Ectodermal cell (in vitro differentiated cells): Measurements from ENCODE around the gene TNFRSF25.
"Not testable (repeated sequence)": the region's sequence is repeated elsewhere in the genome, so short reads cannot be mapped to it uniquely, and the experiment has no call there.

ENCODE experiments used
- H3K27ac ChIP-seq: 2 replicates; pipeline ENCODE4 v1.7.0; 2013; ENCODE audit warnings: mild to moderate bottlenecking, low read depth, low read length; ENCODE audit not compliant: insufficient read depth, poor library complexity, severe bottlenecking
- H3K27me3 ChIP-seq: 2 replicates; pipeline ENCODE4 v1.7.0; 2013; ENCODE audit warnings: mild to moderate bottlenecking, low read length; ENCODE audit not compliant: insufficient read depth, control insufficient read depth, poor library complexity, severe bottlenecking
- H3K36me3 ChIP-seq: one replicate; pipeline ENCODE4 v1.7.0; 2013; ENCODE audit warnings: low read length; ENCODE audit not compliant: control insufficient read depth, insufficient read depth
- H3K4me1 ChIP-seq: one replicate; pipeline ENCODE4 v1.7.0; 2013; ENCODE audit warnings: low read length; ENCODE audit not compliant: control insufficient read depth, insufficient read depth
- H3K4me3 ChIP-seq: 2 replicates; pipeline ENCODE4 v1.7.0; 2013; ENCODE audit warnings: low read depth, low read length, control low read depth; ENCODE audit not compliant: insufficient read depth
- H3K9me3 ChIP-seq: 2 replicates; pipeline ENCODE4 v1.7.0; 2013; ENCODE audit warnings: mild to moderate bottlenecking, low read length, moderate library complexity; ENCODE audit not compliant: control insufficient read depth
- WGBS, 2 experiments: methylation state at CpG; one replicate each; pipeline ENCODE4 v1.1.7; 2013; ENCODE audit warnings: missing lambda C conversion rate in 2 of 2; 5-methylcytosine and 5-hydroxymethylcytosine counted together

The TNFRSF25 gene

DNA sequence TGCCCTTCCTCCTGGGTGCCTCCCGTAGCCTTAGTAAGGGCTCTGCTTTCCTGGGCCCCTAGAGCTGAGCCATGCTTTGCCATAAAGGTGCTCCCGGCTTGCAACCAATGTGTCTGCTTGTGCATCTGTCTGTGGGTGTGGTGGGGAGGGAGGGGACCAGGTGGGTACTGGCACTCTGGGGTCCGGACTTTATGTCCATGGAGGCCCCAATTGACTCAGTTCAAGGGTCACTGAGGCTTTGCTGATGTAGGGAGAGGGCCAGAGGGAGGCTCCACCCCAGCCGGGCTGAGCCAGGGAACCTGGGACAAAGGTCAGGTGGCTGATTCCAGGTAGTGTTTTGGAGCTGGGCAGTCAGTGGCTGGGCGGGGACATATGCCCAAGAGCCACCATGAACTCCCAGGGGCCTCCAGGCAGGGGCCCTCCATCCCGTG is 15.0 kb downstream of the TNFRSF25 start:
- H3K9me3 ChIP-seq = no peaks in the 10 kb centered on the region
- no peak overlapping the region for H3K27ac ChIP-seq
- no peak overlapping the region for H3K4me3 ChIP-seq
- WGBS, 2 experiments = 91 to 92% methylated on average over 6 of the region's 6 CpGs
- H3K27me3 ChIP-seq = peaks cover 90% of the 10 kb centered on the region
- H3K36me3 ChIP-seq = no peaks in the 10 kb centered on the region
- peaks cover 35% of the 10 kb centered on the region for H3K4me1 ChIP-seq

DNA sequence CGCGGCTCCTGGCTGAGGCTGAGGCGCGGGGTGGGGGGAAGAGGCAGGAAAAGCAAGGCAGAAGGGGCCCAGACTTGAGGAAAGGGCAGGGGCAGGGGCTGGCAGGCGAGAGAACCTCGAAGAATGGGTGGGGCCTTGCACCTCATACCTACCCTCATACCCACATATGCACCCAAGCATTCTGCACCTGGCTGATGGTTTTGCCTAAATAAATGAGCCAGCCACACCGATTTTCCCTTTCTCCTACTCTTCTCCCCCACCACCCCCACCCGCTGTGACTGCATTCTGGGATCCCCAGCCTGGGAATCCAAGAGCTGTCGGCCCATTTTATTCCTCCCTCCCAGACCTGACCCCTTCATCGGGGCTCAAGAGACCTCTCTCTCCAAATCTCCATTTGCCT is 15.5 kb downstream of the TNFRSF25 start:
- not testable (repeated sequence) for H3K9me3 ChIP-seq, H3K27ac ChIP-seq, H3K4me3 ChIP-seq, H3K36me3 ChIP-seq
- WGBS, 2 experiments = 66 to 70% methylated on average over 10 of the region's 10 CpGs
- peaks cover 86% of the 10 kb centered on the region for H3K27me3 ChIP-seq
- peaks cover 37% of the 10 kb centered on the region for H3K4me1 ChIP-seq

DNA sequence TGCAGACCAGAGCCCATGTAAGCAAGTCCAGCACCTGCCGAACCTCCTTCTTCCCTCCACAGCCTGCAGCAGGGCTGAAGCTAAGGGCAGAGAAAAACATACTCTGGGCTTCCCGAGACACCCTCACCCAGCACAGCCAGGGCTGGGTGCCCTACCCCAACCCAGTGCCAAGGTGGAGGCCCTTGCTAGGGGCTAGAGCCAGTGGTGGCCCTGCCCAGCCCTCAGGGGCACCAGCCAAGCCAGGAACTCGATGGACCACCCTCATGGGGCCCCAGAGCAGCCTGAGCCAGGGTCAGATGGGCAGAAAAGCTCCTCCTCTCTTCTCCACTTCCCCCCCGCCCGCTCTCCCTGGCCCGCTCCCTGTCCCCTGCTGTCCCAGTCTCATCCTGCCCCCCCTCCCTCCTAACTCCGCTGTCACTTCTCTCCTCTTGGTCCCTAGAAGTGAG is 15.9 kb downstream of the TNFRSF25 start:
- H3K36me3 ChIP-seq = no peaks in the 10 kb centered on the region
- H3K27me3 ChIP-seq = peaks cover 81% of the 10 kb centered on the region
- H3K9me3 ChIP-seq = no peaks in the 10 kb centered on the region
- no peak overlapping the region for H3K4me3 ChIP-seq
- H3K4me1 ChIP-seq = peaks cover 37% of the 10 kb centered on the region
- H3K27ac ChIP-seq = no peak overlapping the region
- WGBS, 2 experiments = 64 to 74% methylated on average over 6 of the region's 7 CpGs

DNA sequence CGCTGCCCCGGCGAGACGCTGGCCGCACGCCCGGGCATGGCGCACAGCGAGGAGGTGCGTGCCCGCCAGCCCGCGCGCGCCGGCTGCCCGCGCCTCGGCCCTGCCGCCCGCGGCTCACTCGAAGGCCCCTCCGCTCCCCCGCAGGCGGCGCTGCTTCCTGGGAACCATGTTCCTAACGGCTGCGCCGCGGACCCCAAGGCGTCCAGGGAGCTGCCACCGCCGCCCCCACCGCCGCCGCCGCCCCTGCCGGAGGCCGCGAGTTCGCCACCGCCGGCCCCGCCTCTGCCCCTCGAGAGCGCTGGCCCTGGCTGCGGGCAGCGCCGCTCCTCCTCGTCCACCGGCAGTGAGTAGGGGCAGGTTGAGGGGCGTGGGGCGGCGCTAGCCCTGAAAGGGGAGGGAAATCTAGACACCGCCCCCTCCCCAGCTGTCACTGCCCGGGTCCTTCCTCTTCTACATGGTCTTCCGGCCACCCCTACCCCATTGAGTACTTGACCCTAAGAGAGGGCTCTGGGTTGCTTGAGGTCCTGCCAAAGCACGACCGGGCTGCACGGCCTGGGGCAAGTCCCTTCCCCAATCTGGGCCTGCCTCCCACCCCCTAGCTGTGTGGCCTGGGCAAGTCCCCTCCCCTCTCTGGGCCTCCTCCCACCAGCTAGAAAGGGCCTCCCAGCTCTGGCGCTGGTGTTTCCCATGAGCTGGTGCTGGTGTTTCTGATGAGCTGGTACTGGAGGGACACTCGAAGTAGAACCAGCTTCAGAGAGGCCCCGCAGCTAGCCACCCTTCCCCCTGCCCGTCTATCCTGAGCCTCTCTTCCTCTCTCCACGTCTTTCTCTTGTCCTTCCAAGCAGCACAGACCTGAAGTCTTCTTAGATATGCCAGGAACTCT is 17.0 kb downstream of the TNFRSF25 start:
- peaks cover 35% of the 10 kb centered on the region for H3K4me1 ChIP-seq
- no peaks in the 10 kb centered on the region for H3K9me3 ChIP-seq
- no peaks in the 10 kb centered on the region for H3K36me3 ChIP-seq
- peaks cover 71% of the 10 kb centered on the region for H3K27me3 ChIP-seq
- H3K4me3 ChIP-seq = peak overlapping the region; percentile 16
- H3K27ac ChIP-seq = no peak overlapping the region
- WGBS, 2 experiments = 4 to 5% methylated on average over 62 to 64 of the region's 66 CpGs

DNA sequence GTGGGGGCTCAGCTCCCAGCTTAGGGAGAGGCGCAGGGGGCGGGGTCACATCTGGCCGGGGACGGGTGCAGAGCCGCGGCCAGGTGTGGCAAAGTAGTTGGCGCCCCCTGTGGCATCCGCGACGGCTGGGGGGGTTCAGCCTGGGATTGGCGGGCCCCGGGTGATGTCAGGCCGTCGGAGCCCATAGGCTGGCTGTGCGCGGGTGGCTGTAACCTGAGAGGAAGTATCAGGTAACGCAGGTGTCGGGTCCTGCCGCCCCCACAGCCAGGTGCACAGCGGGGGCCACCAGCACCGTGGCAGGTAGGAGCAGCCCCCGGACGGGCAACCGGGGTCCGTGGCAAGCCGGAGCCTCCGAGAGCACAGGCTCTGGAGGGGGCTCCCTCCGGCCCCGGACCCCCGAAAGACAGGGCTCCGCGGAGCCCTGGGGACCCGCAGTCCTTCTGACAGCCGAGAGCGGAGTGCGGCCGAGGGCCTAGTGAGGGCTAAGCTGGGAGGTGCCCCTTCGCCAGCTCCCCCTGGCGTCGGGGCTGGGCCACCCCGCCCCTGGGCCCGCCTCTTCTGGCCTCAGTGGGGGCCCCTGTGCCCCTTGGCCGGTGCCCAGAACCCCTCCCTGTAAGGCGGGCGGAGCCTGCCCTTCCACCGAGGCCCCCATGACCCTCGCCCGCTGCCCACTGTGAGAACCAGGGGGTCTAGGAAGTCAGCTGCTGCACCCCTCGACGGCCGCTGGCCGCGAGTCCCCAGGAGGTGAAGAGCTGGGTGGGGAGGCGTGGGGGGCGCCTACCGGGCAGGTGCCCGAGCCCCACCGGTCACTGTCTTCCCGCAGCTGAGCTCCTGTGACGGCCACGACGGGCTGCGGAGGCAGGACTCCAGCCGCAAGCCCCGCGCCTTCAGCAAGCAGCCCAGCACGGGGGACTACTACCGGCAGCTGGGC is 17.9 kb downstream of the TNFRSF25 start:
- Histone ChIP-seq H3K9me3 (no peaks in the 10 kb centered on the region), H3K36me3 (no peaks in the 10 kb centered on the region), H3K4me3 (peak overlapping the region; percentile 37), H3K27me3 (peaks cover 62% of the 10 kb centered on the region), H3K4me1 (peaks cover 31% of the 10 kb centered on the region), H3K27ac (no peak overlapping the region)
- 3% methylated on average over 68 of the region's 68 CpGs for WGBS, 2 experiments

DNA sequence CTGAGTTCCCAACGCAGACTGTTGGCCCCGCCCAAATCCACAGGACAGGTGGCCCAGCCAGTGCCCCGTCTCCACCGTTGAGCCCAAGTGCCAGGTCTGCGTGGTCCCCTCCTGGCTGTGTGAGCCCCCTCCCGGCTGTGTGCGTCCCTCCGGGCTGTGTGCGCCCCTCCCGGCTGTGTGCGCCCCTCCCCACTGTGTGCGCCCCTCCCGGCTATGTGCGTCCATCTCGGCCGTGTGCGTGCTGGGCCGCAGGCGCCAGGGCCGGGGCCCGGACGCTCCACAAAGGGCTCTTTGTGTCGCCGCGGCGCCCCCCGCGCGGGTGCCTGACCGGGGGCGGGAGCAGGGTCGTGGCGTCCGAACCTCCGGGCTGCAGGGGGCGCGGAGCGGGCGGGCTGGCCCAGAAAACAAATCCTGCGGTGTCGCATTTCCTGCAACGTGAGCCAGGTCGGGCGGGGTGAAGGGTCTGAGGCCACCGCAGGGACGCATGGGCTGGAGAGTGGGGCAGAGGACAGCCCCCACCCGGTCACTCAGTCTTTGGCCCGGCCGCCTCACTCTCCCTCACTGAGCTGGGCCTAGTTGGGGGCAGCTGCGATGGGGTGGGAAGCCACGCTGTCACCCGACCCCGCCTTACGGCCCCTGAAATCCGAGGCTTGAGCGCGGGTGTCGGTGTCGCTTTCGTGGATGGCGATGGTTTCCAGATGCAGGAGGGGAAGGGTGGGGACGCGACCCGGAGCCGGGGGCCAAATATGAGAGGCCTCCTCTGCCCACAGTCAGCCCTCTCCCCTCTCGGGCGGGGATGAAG is 18.8 kb downstream of the TNFRSF25 start:
- H3K9me3 ChIP-seq = no peaks in the 10 kb centered on the region
- WGBS, 2 experiments = 1% methylated on average over 67 of the region's 67 CpGs
- peaks cover 31% of the 10 kb centered on the region for H3K4me1 ChIP-seq
- H3K36me3 ChIP-seq = no peaks in the 10 kb centered on the region
- peaks cover 53% of the 10 kb centered on the region for H3K27me3 ChIP-seq
- peak overlapping the region; percentile 37 for H3K4me3 ChIP-seq
- no peak overlapping the region for H3K27ac ChIP-seq

DNA sequence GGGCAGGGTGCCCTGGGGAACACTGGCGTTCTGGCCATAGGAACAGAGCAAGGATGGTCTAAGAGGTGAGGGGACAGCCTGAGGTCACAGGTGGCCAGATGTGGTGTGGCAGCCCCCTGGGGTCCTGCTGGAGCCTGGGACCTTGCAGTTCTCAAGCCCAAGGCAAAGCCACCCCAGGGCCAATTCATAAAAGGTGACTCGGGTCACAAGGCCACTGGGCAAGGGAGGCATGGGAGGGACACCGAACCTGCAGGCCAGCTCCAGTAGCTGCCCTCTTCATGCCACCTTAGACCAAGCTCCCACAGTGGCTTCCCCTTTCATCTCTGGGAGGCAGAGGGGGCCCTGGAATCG is 19.3 kb downstream of the TNFRSF25 start:
- H3K27me3 ChIP-seq = peaks cover 49% of the 10 kb centered on the region
- H3K9me3 ChIP-seq = no peaks in the 10 kb centered on the region
- peaks cover 31% of the 10 kb centered on the region for H3K4me1 ChIP-seq
- H3K27ac ChIP-seq = no peak overlapping the region
- 63 to 66% methylated on average over 4 of the region's 4 CpGs for WGBS, 2 experiments
- H3K4me3 ChIP-seq = peak overlapping the region; percentile 37
- H3K36me3 ChIP-seq = no peaks in the 10 kb centered on the region

DNA sequence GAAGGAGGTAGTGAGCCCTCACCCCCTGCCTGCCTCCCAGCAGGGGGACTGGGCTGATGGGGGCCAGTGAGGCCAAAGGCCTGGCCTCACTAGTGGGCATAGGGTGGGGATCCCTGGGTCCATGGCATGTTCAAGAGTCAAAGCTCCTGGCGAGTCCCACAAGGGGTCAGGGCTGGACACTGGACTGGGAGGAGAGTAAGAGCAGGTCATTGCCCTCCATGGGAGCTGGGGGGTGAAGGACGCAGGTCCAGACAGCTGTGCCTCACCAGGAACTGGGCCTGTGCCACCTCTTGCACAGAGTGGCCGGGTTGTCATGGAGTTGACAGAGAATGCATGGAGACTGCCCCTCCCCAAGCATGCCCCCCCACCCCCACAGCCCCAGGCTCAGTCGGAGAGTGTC is 20.0 kb downstream of the TNFRSF25 start:
- Histone ChIP-seq H3K27me3 (peaks cover 54% of the 10 kb centered on the region), H3K4me1 (peaks cover 31% of the 10 kb centered on the region)
- WGBS, 2 experiments = 89% methylated on average over 3 of the region's 4 CpGs
- not testable (repeated sequence) for H3K9me3 ChIP-seq, H3K4me3 ChIP-seq, H3K27ac ChIP-seq, H3K36me3 ChIP-seq

DNA sequence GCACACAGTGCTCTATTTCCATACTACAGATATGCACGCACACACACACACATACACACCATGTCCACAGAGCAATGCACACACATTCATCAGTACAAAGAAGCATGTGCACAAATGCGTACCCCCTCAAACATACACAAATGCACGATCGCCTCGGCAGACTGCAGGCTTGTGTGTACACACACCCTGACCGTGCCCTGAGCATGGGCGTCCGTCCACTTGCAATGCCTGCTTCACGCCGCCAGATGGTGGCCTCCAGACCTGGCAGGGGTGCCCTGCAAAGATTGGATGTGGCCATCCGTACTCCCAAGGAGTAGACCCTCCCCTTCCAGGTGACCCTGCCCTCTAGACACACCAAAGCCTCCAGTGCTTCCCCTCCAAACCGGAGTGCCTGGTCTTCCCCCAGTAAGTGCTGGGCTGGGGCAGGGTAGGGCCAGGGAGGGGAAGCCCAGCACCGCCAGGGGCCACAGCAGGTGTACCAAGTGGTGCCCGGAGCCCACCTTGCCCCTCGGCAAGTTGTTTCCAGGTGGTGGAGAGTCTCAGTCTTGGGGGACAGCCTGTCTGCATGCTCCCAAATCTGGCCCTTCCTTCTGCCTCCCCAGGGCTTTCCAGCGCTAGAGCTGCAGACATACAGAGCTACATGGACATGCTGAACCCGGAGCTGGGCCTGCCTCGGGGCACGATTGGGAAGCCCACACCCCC is 20.8 kb downstream of the TNFRSF25 start:
- 80 to 84% methylated on average over 17 of the region's 19 CpGs for WGBS, 2 experiments

More for the DNA sequence above, 20.8 kb downstream of the TNFRSF25 start:
- Histone ChIP-seq H3K4me1 (peaks cover 25% of the 10 kb centered on the region), H3K9me3 (no peaks in the 10 kb centered on the region), H3K4me3 (no peak overlapping the region), H3K27ac (no peak overlapping the region), H3K36me3 (no peaks in the 10 kb centered on the region), H3K27me3 (peaks cover 52% of the 10 kb centered on the region)
